K562 (cell line): ENCODE data around the gene PSORS1C1. TPM values are rescaled to one million over a fixed set of nuclear protein-coding genes. Genes with fewer than 3 reads are reported as not detected.

Experiments used
- CBFA2T2 ChIP-seq: fragments of 450-650 bp; conservative IDR thresholded peaks from 2 replicates; pipeline ENCODE4 v1.6.1; 2017; ENCODE audit warnings: mild to moderate bottlenecking
- CBFB ChIP-seq: sonication (generic); formaldehyde crosslinking; IDR thresholded peaks from 2 replicates; pipeline ENCODE4 v1.4.0; 2020; ENCODE audit warnings: mild to moderate bottlenecking, missing genetic modification reagents
- CBX3 ChIP-seq, 2 experiments: IDR thresholded peaks; 1 replicate in 1 of 2; 2 replicates in 1 of 2; pipeline ENCODE4 v1.6.1; 2012; ENCODE audit warnings: inconsistent platforms in 2 of 2, low read length in 2 of 2, borderline replicate concordance in 1 of 2, control low read depth in 1 of 2
- DIDO1 ChIP-seq: fragments of 450-650 bp; IDR thresholded peaks from 2 replicates; pipeline ENCODE4 v1.6.1; 2016; ENCODE audit warnings: low read depth, missing biosample characterization, missing genetic modification characterization
- ELF4 ChIP-seq: fragments of 450-650 bp; formaldehyde crosslinking; IDR thresholded peaks from 2 replicates; pipeline ENCODE4 v1.4.0; 2022; ENCODE audit warnings: missing genetic modification characterization
- EP400 ChIP-seq: fragments of 450-650 bp; IDR thresholded peaks from 2 replicates; pipeline ENCODE4 v1.6.1; 2017; ENCODE audit warnings: antibody characterized with exemption, mild to moderate bottlenecking, moderate library complexity
- ETS2 ChIP-seq: IDR thresholded peaks from 2 replicates; pipeline ENCODE4 v1.6.1; 2016; ENCODE audit warnings: borderline replicate concordance, missing genetic modification characterization, mild to moderate bottlenecking, moderate library complexity, missing compliant biosample characterization; ENCODE audit not compliant: poor library complexity, severe bottlenecking
- KAT8 ChIP-seq: fragments of 450-650 bp; IDR thresholded peaks from 2 replicates; pipeline ENCODE4 v1.6.1; 2016; ENCODE audit warnings: low read depth, mild to moderate bottlenecking
- KLF6 ChIP-seq: fragments of 250-450 bp; sonication (Bioruptor Pico); IDR thresholded peaks from 2 replicates; pipeline ENCODE4 v1.4.0; 2020; ENCODE audit warnings: mild to moderate bottlenecking, moderate library complexity, borderline replicate concordance
- MXD1 ChIP-seq: fragments of 250-450 bp; sonication (Bioruptor Pico); IDR thresholded peaks from 2 replicates; pipeline ENCODE4 v1.8.0; 2021; ENCODE audit warnings: borderline replicate concordance, mild to moderate bottlenecking, moderate library complexity; ENCODE audit not compliant: poor library complexity, severe bottlenecking
- NR1H2 ChIP-seq: sonication (generic); formaldehyde crosslinking; IDR thresholded peaks from 2 replicates; pipeline ENCODE4 v1.4.0; 2020; ENCODE audit warnings: mild to moderate bottlenecking, missing genetic modification reagents
- PHF20 ChIP-seq: fragments of 450-650 bp; IDR thresholded peaks from 2 replicates; pipeline ENCODE4 v1.6.1; 2018; ENCODE audit not compliant: partially characterized antibody
- PHTF2 ChIP-seq: fragments of 250-450 bp; sonication (Bioruptor Pico); IDR thresholded peaks from 2 replicates; pipeline ENCODE4 v1.5.0; 2021; ENCODE audit warnings: mild to moderate bottlenecking
- PTRF ChIP-seq: fragments of 450-650 bp; IDR thresholded peaks from 2 replicates; pipeline ENCODE4 v1.6.1; 2016; ENCODE audit warnings: mild to moderate bottlenecking, missing genetic modification characterization, missing compliant biosample characterization
- RAD51 ChIP-seq: fragments of 450-650 bp; IDR thresholded peaks from 2 replicates; pipeline ENCODE4 v1.7.1; 2016; ENCODE audit warnings: low read depth, mild to moderate bottlenecking, borderline replicate concordance
- RCOR1 ChIP-seq, 2 experiments: IDR thresholded peaks; 2 replicates each; pipeline ENCODE4 v1.6.1; 2012; ENCODE audit warnings: low read depth in 2 of 2, low read length in 2 of 2, borderline replicate concordance in 1 of 2, improper control_type of control experiment in 1 of 2
- SIX5 ChIP-seq, 2 experiments: IDR thresholded peaks; 2 replicates each; pipeline ENCODE4 v1.6.1; 2011; ENCODE audit warnings: low read length in 2 of 2, borderline replicate concordance in 1 of 2, low read depth in 1 of 2, mild to moderate bottlenecking in 1 of 2, moderate library complexity in 1 of 2; ENCODE audit not compliant: insufficient read depth in 1 of 2
- SMARCB1 ChIP-seq: IDR thresholded peaks from 2 replicates; pipeline ENCODE4 v1.6.1; 2011; ENCODE audit warnings: improper control_type of control experiment, low read depth; ENCODE audit not compliant: insufficient read length
- SMARCC2 ChIP-seq: fragments of 450-650 bp; IDR thresholded peaks from 2 replicates; pipeline ENCODE4 v1.6.1; 2017; ENCODE audit warnings: antibody characterized with exemption, moderate library complexity, mild to moderate bottlenecking, low read depth
- SRSF3 ChIP-seq: fragments of 200-400 bp; formaldehyde crosslinking; IDR thresholded peaks from 2 replicates; pipeline ENCODE4 v1.6.1; 2016; ENCODE audit warnings: mild to moderate bottlenecking, low read length, moderate library complexity; ENCODE audit not compliant: insufficient read depth
- TEAD2 ChIP-seq: fragments of 450-650 bp; IDR thresholded peaks from 2 replicates; pipeline ENCODE4 v1.6.1; 2016; ENCODE audit warnings: missing genetic modification characterization, control low read depth, missing compliant biosample characterization
- TSC22D4 ChIP-seq: fragments of 450-650 bp; IDR thresholded peaks from 2 replicates; pipeline ENCODE4 v1.6.1; 2016; ENCODE audit warnings: missing genetic modification characterization, missing biosample characterization, control low read depth
- ZFX ChIP-seq: sonication (generic); formaldehyde crosslinking; IDR thresholded peaks from 2 replicates; pipeline ENCODE4 v1.8.0; 2022; ENCODE audit warnings: mild to moderate bottlenecking, missing genetic modification reagents, moderate library complexity
- ZNF133 ChIP-seq: fragments of 250-450 bp; sonication (Bioruptor Pico); IDR thresholded peaks from 2 replicates; pipeline ENCODE4 v1.4.0; 2020; ENCODE audit warnings: mild to moderate bottlenecking
- ZNF324 ChIP-seq: fragments of 250-450 bp; sonication (Bioruptor Pico); IDR thresholded peaks from 2 replicates; pipeline ENCODE4 v1.4.0; 2020; ENCODE audit warnings: mild to moderate bottlenecking
- ZNF408 ChIP-seq: fragments of 250-450 bp; sonication (Bioruptor Pico); IDR thresholded peaks from 2 replicates; pipeline ENCODE4 v1.4.0; 2020; ENCODE audit warnings: low read depth, mild to moderate bottlenecking, moderate library complexity
- ZNF551 ChIP-seq: fragments of 250-450 bp; sonication (Bioruptor Pico); IDR thresholded peaks from 2 replicates; pipeline ENCODE4 v1.5.0; 2021; ENCODE audit warnings: mild to moderate bottlenecking, moderate library complexity
- ZNF584 ChIP-seq: fragments of 200-800 bp; sonication (Bioruptor generic); IDR thresholded peaks from 2 replicates; pipeline ENCODE4 v1.6.1; 2016; ENCODE audit warnings: low read depth, mild to moderate bottlenecking, missing genetic modification characterization, missing compliant biosample characterization
- ZNF77 ChIP-seq: fragments of 250-450 bp; sonication (Bioruptor Pico); IDR thresholded peaks from 2 replicates; pipeline ENCODE4 v1.5.0; 2020
- ZNF79 ChIP-seq: fragments of 250-450 bp; sonication (Bioruptor Pico); IDR thresholded peaks from 2 replicates; pipeline ENCODE4 v1.4.0; 2020; ENCODE audit warnings: low read depth, mild to moderate bottlenecking, moderate library complexity
- polyA plus RNA-seq, 8 experiments: library from polyadenylated mRNA; depleted of rRNA in 4 of 8; stranded (reverse) in 5 of 8; unstranded in 3 of 8; fragments of >200 nt; fragmentation: Nextera tagmentation in 2 of 8; fragmentation: Illumina TruSeq in 1 of 8; extraction: Ambion mirVana in 2 of 8; extraction: Trizol in 1 of 8; gene quantifications; 2 replicates each; pipeline versions ENCODE4 v1.2.1 to v1.2.3, GENCODE V29; 2011 to 2014; ENCODE audit warnings: inconsistent platforms in 1 of 8, missing spikeins in 1 of 8
- total RNA-seq, 7 experiments: library from RNA; depleted of rRNA in 6 of 7; stranded (reverse); fragments of >200 nt in 6 of 7; fragmentation: Illumina TruSeq in 2 of 7; extraction: Trizol in 2 of 7; gene quantifications; 2 replicates each; pipeline versions ENCODE4 v1.2.1 to v1.2.3, GENCODE V29; 2011 to 2021; ENCODE audit warnings: low replicate concordance in 1 of 7
- TF ChIP-seq, protein P1 (sequence below): sonication (generic); formaldehyde crosslinking; IDR thresholded peaks from 2 replicates; pipeline ENCODE4 v1.5.0; 2020; ENCODE audit warnings: missing genetic modification reagents

PSORS1C1 gene
- total and polyA plus RNA-seq, 9 of the 15 experiments (the other 6 are each of a cell fraction or from before 2014, with no cell fraction given): 0.11 TPM; not detected in 8

DNA sequence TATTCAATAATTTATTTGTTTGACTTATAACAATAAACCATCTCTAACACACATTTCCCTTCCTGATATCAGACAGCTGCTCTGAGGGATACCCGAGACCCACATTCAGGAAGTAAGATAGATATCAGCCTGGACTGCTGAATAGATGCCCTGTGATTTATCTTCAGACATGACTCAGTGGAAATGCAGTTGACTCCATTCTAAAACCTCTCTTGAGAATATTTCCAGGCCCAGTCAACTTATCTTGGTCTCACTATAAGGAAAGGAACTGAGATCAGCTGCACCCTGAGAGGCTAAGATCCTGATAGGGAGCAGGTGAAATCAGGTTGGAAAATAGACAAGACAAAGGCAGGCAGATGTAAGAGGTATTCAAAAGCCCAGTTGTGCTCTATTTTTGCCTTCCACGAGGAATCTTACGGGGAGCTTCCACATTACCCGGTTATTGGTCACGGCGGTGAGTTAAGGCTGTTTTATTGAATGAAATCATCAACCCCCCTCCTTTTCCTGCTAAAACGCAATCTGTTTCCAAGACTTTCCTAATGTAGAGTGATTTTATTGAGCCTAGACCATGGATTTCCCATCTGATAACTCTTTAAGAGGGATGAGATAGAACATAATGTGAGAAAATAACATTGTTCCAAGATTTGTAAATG is 27.7 kb upstream of the PSORS1C1 start (continued):
- no peak for TF ChIP-seq ZNF584 (CRISPR knock-in tag)
- TF ChIP-seq ZNF77: no peak
- TF ChIP-seq, protein P1, sequence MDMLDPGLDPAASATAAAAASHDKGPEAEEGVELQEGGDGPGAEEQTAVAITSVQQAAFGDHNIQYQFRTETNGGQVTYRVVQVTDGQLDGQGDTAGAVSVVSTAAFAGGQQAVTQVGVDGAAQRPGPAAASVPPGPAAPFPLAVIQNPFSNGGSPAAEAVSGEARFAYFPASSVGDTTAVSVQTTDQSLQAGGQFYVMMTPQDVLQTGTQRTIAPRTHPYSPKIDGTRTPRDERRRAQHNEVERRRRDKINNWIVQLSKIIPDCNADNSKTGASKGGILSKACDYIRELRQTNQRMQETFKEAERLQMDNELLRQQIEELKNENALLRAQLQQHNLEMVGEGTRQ (CRISPR knock-in tag): no peak
- TF ChIP-seq EP400: peak; percentile 26; the same call in 1 of the 2 replicates
- TF ChIP-seq TEAD2 (tag): no peak
- no peak for TF ChIP-seq MXD1 (CRISPR knock-in tag)
- TF ChIP-seq ETS2 (tag): no peak
- no peak for TF ChIP-seq NR1H2 (CRISPR knock-in tag)
- TF ChIP-seq ZNF551 (CRISPR knock-in tag): no peak
- TF ChIP-seq CBFA2T2: peak; percentile 60
- TF ChIP-seq DIDO1 (tag): no peak
- TF ChIP-seq SIX5 (IDR thresholded peaks at IDR 0.05; ENCODE audit: borderline replicate concordance in 1 of 2, insufficient read depth in 1 of 2, low read depth in 1 of 2, low read length in 2 of 2): no peak
- TF ChIP-seq SMARCB1: no peak
- TF ChIP-seq ZNF324 (CRISPR knock-in tag): no peak
- TF ChIP-seq KAT8: no peak
- TF ChIP-seq SMARCC2: peak; percentile 42; the same call in 1 of the 2 replicates
- no peak for TF ChIP-seq PTRF (tag)
- no peak for TF ChIP-seq ZNF79 (CRISPR knock-in tag)
- no peak for TF ChIP-seq TSC22D4 (tag)
- TF ChIP-seq RCOR1 (IDR thresholded peaks at IDR 0.05; ENCODE audit: borderline replicate concordance in 1 of 2, low read depth in 2 of 2, low read length in 2 of 2): peak in 1 of 2 experiments; percentile 95; a peak in 2 of 4 replicates
- no peak for TF ChIP-seq PHF20
- TF ChIP-seq RAD51: no peak
- no peak for TF ChIP-seq ZNF133 (CRISPR knock-in tag)
- no peak for TF ChIP-seq ZFX (CRISPR knock-in tag)
- no peak for TF ChIP-seq CBX3 (IDR thresholded peaks at IDR 0.05; ENCODE audit: borderline replicate concordance in 1 of 2, low read length in 2 of 2)
- no peak for TF ChIP-seq ELF4 (CRISPR knock-in tag)
- no peak for TF ChIP-seq KLF6 (CRISPR knock-in tag)
- no peak for TF ChIP-seq ZNF408 (CRISPR knock-in tag)
- no peak for TF ChIP-seq SRSF3
- no peak for TF ChIP-seq CBFB (CRISPR knock-in tag)
- TF ChIP-seq PHTF2: no peak
